Measurements from ENCODE around the gene PLCH2.

PLCH2 gene

DNA sequence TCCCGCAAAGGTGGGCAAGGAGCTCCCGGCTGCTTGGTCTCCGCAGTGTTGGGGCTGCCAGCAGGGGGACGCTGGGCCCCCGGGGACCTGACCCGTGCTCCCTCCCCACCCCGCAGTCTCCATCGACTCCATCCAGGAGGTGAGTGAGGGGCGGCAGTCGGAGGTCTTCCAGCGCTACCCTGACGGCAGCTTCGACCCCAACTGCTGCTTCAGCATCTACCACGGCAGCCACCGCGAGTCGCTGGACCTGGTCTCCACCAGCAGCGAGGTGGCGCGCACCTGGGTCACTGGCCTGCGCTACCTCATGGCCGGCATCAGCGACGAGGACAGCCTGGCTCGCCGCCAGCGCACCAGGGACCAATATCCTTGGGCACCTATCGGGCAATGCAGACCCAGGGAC, 3.5 kb downstream of the PLCH2 start:
- no peak for DNase-seq (ENCODE audit: low read depth)

- no peak for DNase-seq (ENCODE audit: low read depth)
Measured at GRCh38 chr1:2480236-2480985, 4.3 kb downstream of the PLCH2 start.

DNA sequence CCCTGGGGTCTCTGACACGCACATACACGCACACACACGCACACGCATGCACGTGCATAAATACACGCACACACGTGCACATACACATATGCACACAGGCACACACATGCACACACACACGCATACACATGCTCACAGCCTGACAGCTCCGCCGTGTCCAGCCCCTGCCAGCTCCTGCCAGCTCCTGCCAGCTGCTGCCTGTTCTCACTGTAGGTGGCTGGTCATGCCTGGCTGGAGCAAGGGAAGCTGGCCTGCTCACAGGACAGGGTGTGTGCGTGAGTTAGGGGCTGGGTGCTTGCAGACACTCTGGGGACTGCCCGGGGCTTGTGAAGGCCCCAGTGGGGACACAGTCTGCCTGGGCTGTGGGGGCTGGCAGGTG, 4.9 kb downstream of the PLCH2 start:
- DNase-seq (ENCODE audit: low read depth) = no peak

DNA sequence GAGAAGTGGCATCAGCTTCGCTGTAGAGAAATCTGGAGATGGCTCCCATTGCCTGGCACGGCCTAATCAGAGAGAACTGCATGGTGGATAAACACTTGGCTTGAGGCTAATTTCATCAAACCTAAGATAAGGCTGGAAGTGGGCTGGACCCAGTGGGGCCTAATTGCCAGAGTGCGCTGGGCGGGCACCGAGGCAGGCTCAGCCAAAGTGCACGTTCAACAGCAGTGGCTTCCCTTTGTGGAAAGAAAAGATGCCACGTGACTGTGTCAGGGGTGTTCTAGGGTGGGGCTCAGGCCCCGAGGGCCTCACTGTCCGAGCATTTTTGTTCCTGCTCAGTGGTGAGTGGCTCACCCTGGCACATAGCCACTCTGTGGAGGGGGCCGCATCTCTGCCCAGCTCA, 5.8 kb downstream of the PLCH2 start:
- no peak for DNase-seq (ENCODE audit: low read depth)

DNA sequence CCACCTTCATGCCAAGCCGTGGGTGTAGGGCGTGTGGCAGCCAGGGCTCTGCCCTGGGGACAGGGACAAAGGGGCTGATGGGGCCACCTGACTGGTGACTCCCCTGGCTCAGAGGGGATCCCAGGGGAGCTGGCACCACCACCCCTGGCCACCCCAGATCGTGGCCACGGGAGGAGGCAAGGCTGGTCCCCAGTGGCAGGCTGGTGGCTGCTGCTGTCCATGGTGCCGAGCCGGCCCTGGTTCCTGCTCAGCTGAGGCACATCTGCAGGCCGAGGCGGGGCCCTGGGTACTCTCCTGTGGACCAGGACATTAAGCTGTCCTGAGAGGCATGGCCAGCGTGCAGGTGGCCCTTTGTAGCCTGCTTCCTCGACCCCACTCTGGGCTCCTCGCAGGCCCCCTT, 6.5 kb downstream of the PLCH2 start:
- no peak for DNase-seq (ENCODE audit: low read depth)

DNA sequence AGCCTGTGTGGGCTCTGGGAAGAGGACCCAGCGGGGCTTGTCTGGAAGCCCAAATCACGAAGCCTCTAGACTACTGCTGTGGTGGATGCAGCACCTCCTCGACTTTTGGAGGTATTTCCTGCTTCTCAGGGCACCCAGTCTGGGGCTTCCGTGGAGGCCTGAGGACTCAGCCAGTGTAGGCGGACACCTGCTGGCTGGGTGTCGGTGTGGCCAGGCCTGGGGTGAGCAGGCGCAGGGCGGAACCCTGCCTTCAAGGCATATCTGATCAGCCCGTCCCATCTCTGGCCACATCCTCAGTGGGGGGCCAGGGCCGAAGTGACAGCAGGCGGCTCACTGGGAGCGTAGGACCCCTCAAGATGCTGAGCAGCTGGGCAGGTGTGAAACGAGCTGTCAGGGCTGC, 6.9 kb downstream of the PLCH2 start:
- DNase-seq (ENCODE audit: low read depth) = no peak

- no peak for DNase-seq (ENCODE audit: low read depth)
Measured at GRCh38 chr1:2483970-2484369, 7.9 kb downstream of the PLCH2 start.

- DNase-seq (ENCODE audit: low read depth) = no peak
Measured at GRCh38 chr1:2486041-2486440, 10.0 kb downstream of the PLCH2 start.

- no peak for DNase-seq (ENCODE audit: low read depth)
Measured at GRCh38 chr1:2486558-2486957, 10.5 kb downstream of the PLCH2 start.

- DNase-seq (ENCODE audit: low read depth) = no peak
Measured at GRCh38 chr1:2488688-2489087, 12.6 kb downstream of the PLCH2 start.

DNA sequence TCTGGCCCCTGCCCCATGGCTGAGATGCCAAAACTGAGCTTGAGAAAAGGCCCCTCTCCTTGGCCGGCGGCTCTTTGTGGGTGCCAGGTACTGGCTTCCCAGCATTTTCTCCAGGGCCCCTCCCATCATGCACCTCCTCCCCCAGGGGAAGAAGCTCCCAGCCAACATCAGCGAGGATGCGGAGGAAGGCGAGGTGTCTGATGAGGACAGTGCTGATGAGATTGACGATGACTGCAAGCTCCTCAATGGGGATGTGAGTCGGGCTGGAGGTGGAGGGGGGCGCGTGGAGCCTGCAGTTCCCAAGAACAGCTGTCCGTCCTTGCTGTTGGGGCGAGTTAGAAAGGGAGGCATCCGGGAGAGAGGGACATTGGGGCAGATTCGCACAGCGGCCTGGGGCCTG, 13.5 kb downstream of the PLCH2 start:
- DNase-seq (ENCODE audit: low read depth) = no peak

DNA sequence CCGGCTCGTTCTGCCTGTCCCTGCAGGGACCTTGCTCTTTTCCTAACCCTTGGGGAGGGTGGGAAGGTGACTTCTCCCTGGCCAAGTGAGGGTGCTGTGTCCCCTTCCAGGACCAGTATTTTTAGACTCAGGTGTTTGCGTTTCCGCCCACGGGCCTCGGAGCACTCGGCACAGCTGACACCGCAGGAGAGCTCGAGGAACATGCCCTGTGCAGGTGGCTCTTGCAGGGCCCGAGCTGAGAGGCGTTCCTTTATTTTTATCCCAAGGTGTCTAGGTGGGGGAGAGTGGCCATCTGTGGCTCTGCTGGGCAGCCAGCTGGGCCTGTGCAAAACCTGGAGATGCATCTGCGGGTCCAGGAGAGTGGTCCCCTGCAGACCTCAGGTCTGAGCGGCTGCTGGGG, 16.0 kb downstream of the PLCH2 start:
- DNase-seq (ENCODE audit: low read depth) = no peak

GRCh38 chr1:2493218-2493617, 17.1 kb downstream of the PLCH2 start:
- DNase-seq (ENCODE audit: low read depth) = no peak

- DNase-seq (ENCODE audit: low read depth) = no peak
Measured at GRCh38 chr1:2493691-2494322, 17.7 kb downstream of the PLCH2 start.

- no peak for DNase-seq (ENCODE audit: low read depth)
Measured at GRCh38 chr1:2494323-2494693, 18.2 kb downstream of the PLCH2 start.

- DNase-seq (ENCODE audit: low read depth) = no peak
Measured at GRCh38 chr1:2495026-2495425, 18.9 kb downstream of the PLCH2 start.

DNA sequence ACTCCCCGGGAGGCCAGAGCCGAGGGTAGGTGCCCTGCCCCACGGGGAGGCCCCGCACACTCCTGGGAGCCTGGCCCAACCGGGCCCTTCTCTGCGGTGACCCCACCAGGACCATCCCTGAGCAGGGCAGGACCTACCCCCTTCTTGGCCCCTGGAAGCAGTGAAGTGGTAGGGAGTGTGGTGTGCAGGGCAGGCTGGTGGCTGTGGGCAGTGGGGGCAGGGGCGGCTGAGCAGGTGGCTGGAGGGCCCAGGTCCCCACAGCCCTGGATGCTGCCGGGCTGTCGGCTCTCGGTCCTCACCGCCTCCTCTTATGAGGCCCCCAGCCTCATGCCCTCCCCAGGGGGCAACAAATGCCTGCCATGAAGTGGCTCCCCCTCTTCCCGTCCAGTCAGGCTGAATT, 19.5 kb downstream of the PLCH2 start:
- no peak for DNase-seq (ENCODE audit: low read depth)

DNA sequence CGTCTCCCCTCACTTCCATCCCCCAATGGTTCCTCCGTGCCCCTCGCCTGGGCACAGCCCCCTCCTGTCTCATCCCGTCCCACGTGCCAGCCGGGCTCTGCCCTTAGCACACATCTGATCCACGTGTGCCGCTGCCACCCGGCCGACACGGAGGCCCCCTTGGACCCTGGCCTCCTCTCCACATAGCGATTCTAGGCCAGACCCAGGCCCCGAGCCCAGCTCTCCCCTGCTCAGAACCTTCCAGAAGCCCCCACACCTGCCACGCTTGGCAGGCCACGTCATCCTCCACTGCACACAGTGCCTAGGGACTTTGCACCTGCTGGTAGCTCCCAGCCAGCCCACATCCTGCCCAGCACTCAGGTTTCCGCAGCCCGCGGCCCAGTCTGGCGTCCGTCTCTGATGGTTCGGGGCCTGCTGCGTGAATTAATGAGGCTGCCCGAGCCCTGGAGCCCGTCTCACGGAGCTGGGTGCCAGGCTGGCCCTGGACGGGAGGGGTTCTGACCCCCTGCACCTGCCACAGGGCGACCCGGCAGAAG, 20.1 kb downstream of the PLCH2 start:
- no peak for DNase-seq (ENCODE audit: low read depth)

DNA sequence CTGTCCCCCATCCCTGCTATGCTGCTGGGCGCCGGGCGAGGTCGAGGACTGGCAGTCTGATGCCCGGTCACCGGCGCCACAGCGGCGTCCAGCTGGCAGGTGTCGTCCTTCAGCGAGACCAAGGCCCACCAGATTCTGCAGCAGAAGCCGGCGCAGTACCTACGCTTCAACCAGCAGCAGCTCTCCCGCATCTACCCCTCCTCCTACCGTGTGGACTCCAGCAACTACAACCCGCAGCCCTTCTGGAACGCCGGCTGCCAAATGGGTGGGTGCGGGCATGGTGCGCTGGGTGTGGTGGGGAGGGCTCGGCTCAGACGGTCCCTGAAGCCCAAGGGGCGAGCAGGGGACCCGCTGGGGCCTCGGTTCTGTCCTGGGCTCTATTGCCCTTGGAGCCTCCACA, 20.7 kb downstream of the PLCH2 start:
- DNase-seq (ENCODE audit: low read depth) = no peak

- DNase-seq (ENCODE audit: low read depth) = no peak
Measured at GRCh38 chr1:2497891-2498290, 21.8 kb downstream of the PLCH2 start.

GRCh38 chr1:2498648-2499047, 22.6 kb downstream of the PLCH2 start:
- DNase-seq (ENCODE audit: low read depth) = no peak

DNA sequence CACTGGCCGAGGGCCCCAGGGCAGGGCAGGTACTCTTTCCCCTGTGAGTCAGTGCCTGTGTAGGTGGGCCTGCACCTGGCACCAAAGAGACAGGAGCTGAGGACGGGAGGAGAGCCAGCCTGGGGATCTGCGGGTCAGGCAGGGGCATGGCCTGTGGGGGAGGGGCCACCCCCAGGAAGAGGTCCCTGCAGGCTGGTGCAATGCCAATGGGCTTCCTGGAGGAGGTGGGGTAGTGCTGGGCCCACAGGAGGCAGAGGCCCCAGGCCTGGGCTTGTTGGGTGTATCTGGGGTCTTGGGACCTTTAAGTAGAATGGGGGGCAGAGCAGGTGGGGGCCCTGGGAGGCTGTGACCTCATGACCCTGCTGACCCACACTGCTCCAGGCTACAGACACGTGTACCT, 23.2 kb downstream of the PLCH2 start:
- DNase-seq (ENCODE audit: low read depth) = no peak

DNA sequence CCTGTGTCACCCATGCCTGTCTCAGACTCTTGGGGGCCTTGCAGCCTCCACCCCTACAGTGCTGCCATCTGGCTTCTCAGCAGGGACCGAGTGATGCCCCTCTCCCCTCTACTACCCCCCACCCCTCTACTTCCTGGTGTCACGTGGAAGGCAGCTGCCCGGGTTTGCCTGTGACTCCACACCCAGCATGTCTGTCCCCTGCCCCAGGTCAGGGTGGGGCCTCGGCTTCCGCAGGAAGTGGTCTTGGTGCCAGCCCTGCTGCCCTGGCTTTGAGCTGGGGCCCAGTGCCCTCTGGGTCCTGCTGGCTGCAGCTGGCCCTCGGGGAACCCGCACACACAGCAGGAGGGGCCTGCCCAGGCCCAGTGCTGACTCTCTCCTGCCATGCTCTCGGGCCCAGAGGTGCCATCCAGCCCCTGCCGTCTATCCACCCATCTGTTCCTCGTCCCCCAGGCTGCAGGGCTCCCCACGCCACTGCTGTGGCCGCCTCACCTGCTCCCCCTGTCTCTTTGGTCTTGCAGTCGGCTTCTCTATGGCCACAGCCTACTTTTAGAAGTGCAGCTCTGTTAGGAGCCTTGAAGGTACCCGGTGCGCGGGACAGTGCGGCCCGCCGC, 24.0 kb downstream of the PLCH2 start:
- no peak for DNase-seq (ENCODE audit: low read depth)
